ENCODE measurements around the gene HSPA5. TPM values are rescaled to one million over a fixed set of nuclear protein-coding genes. Genes with fewer than 3 reads are reported as not detected.
"Not testable (repeated sequence)": the region's sequence is repeated elsewhere in the genome, so short reads cannot be mapped to it uniquely, and the experiment has no call there.

HSPA5 gene
- total and polyA plus RNA-seq, 12 donors, result 30.0 to 677 (median 102) TPM

DNA sequence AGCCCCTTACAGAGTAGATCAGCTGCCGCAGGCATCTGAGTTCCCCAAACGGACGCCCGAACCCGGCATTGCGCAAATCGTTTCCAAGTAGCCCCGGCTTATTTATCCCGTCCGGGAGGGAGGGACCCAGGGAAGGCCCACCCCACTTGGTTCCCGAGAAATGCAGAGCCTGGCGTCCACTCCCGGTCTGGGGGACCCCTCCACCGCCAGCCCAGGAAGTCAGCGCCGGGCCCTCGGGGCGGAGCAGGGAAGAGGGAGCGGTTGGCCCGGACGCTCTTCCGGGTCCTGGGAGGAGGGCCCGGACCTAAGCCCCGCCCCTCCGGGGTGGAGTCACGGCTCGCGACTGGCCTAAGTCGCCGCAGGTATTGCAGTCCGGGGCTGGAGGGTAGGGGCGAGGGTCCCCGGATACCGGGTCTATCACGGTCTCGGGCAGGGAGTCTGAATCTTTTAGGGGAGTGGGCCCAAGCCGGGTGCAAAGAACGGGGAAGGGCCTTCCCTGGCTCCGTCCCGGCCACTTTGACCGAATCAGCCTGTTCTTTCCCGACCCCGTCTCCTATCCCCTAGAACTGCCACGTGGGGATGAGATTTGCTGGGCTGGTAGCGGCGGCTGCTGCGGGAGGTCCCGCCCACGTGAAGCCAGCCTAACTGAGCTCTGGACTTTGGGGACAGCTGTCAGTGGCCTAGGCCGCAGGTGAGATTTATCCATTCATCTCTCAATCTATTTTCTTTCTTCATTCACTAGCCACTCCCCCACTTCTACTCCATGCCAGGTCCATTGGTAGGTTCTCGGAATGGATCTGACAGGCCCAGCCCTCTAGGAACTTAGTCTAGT lies 40.7 kb downstream of the HSPA5 start, which contains the start of gene RABEPK:
TSS of gene RABEPK (plus strand) at position 327 of the 832 bp plus-strand sequence. CDS start 2,472 bp downstream, outside the sequence.
- peak within 1 kb of the TSS; percentile 88 to 98 (median 92) for H3K27ac ChIP-seq
- intact Hi-C loops (cut with DNase I), result no loop called here
- peaks cover 0 to 6% of the 10 kb centered on the region in 2 donors for H3K36me3 ChIP-seq (replicated peaks in 1 of 2)
- H3K4me3 ChIP-seq, result peak within 1 kb of the TSS; percentile 54 to 83 (median 65)
- DNase-seq, result peak; percentile 90 to 95 (median 93)
- no peaks in the 10 kb centered on the region for H3K27me3 ChIP-seq
- 0 to 8% (median 1%) methylated on average over 8 to 51 of the region's 51 CpGs for WGBS, 4 donors
- TF ChIP-seq, protein P1, sequence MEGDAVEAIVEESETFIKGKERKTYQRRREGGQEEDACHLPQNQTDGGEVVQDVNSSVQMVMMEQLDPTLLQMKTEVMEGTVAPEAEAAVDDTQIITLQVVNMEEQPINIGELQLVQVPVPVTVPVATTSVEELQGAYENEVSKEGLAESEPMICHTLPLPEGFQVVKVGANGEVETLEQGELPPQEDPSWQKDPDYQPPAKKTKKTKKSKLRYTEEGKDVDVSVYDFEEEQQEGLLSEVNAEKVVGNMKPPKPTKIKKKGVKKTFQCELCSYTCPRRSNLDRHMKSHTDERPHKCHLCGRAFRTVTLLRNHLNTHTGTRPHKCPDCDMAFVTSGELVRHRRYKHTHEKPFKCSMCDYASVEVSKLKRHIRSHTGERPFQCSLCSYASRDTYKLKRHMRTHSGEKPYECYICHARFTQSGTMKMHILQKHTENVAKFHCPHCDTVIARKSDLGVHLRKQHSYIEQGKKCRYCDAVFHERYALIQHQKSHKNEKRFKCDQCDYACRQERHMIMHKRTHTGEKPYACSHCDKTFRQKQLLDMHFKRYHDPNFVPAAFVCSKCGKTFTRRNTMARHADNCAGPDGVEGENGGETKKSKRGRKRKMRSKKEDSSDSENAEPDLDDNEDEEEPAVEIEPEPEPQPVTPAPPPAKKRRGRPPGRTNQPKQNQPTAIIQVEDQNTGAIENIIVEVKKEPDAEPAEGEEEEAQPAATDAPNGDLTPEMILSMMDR (IDR thresholded peaks at IDR 0.05), result no peak
- peak; percentile 65 to 89 for TF ChIP-seq POLR2A (IDR thresholded peaks at IDR 0.05)
- no peaks in the 10 kb centered on the region for H3K9me3 ChIP-seq (replicated peaks in 1 of 3)
- H3K4me1 ChIP-seq (replicated peaks in 1 of 2), result peaks cover 0 to 7% of the 10 kb centered on the region in 2 donors

DNA sequence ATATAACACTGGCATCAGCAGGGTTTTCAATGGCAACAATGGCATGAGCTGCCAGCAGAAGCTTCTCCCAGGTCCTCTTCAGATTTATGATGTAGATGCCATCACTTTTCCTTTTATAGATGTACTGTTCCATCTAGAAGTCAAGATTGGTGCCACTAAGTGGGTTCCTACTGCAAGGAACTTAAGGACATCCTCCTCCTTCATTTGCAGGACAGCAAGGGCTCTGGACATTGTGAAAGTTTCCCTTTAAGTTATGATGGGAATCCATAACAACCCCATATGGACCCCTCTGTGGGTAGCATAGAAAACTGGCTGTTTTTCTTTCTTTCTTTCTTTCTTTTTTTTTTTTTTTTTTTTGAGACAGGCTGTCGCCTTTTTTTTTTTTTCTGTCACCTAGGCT lies 45.6 kb downstream of the HSPA5 start:
- H3K27me3 ChIP-seq; H3K36me3 ChIP-seq (replicated peaks in 1 of 2); H3K9me3 ChIP-seq (replicated peaks in 1 of 3); intact Hi-C loops (cut with DNase I); H3K4me3 ChIP-seq; H3K27ac ChIP-seq; H3K4me1 ChIP-seq (replicated peaks in 1 of 2); DNase-seq: not testable (repeated sequence)
- 70 to 100% (median 90%) methylated on average over 1 of the region's 1 CpG for WGBS, 4 donors

DNA sequence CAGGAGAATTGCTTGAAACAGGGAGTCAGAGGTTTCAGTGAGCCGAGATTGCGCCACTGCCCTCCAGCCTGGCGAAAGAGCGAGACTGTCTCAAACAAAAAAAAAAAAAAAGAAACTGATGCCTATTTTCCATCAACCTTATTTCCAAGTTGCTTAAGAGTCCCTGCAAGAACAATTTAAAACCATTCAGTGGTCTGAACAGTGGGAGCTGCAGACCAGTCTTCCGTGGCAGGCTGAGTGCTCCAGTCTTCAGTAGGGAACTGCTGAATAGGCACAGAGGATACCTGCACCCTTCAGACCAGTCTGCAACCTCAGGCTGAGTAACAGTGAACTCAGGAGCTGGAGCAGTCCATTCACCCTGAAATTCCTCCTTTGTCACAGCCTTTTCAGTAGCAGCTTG lies 46.7 kb downstream of the HSPA5 start:
- H3K27me3 ChIP-seq; DNase-seq; H3K9me3 ChIP-seq (replicated peaks in 1 of 3); intact Hi-C loops (cut with DNase I); H3K27ac ChIP-seq; H3K36me3 ChIP-seq (replicated peaks in 1 of 2); H3K4me1 ChIP-seq (replicated peaks in 1 of 2); H3K4me3 ChIP-seq: not testable (repeated sequence)
- WGBS, 4 donors, result 85 to 95% (median 90%) methylated on average over 5 of the region's 5 CpGs

DNA sequence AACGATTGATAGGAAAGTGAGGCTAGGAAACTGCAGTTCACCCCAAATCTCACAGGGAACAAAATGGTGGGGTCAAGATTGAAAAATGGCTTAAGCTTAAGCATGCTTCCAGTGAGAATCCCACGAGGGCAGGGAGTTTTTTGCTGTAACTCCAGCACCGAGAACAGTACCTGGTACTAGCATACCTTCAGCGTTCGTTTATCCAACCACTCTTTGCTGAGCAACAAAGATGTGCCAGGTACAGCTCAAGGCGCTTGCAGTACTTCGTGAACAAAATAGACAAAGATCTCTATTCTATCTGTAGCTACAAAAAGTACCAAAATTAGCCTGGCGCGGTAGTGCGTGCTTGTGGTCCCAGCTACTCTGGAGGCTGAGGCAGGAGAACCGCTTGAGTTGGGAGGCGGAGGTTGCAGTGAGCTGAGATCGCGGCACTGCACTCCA lies 50.8 kb downstream of the HSPA5 start:
- Histone ChIP-seq H3K36me3 (replicated peaks in 1 of 2) (no peaks in the 10 kb centered on the region), H3K9me3 (replicated peaks in 1 of 3) (no peaks in the 10 kb centered on the region), H3K27ac (peak overlapping the region; percentile 44 to 99 (median 80)), H3K4me1 (replicated peaks in 1 of 2) (peaks cover 22 to 44% of the 10 kb centered on the region in 2 donors), H3K4me3 (peak overlapping the region; percentile 9 to 100 (median 54)), H3K27me3 (no peaks in the 10 kb centered on the region)
- WGBS, 4 donors, result 53 to 60% (median 58%) methylated on average over 14 of the region's 14 CpGs
- TF ChIP-seq, protein P1 (IDR thresholded peaks at IDR 0.05), result no peak
- no peak for TF ChIP-seq POLR2A (IDR thresholded peaks at IDR 0.05)
- intact Hi-C loops (cut with DNase I), result no loop called here
- no peak for DNase-seq

GRCh38 chr9:125189361-125190289 lies 51.5 kb downstream of the HSPA5 start, which contains the start of gene PPP6C:
TSS of gene PPP6C (minus strand) at chr9:125189803. CDS start at chr9:125189718, 85 bp downstream.
- WGBS, 4 donors, result 0% methylated on average over 9 to 82 of the region's 82 CpGs
- peak within 1 kb of the TSS; percentile 60 to 100 (median 76) for H3K4me3 ChIP-seq
- peak; percentile 54 to 80 for TF ChIP-seq POLR2A (IDR thresholded peaks at IDR 0.05)
- TF ChIP-seq, protein P1 (IDR thresholded peaks at IDR 0.05), result peak; percentile 35 to 73 (median 60)
- peaks cover 22 to 44% of the 10 kb centered on the region in 2 donors for H3K4me1 ChIP-seq (replicated peaks in 1 of 2)
- intact Hi-C loops (cut with DNase I), result no loop called here
- H3K9me3 ChIP-seq (replicated peaks in 1 of 3), result no peaks in the 10 kb centered on the region
- no peaks in the 10 kb centered on the region for H3K27me3 ChIP-seq
- H3K36me3 ChIP-seq (replicated peaks in 1 of 2), result no peaks in the 10 kb centered on the region
- H3K27ac ChIP-seq, result peak within 1 kb of the TSS; percentile 44 to 99 (median 80)
- peak; percentile 96 to 98 (median 97) for DNase-seq

Data from adrenal gland (tissue), 12 donors.